Neuronal stem cell (in vitro differentiated cells): ENCODE measurements around the gene POFUT2.

Experiments used
- DNase-seq: peaks from one replicate; pipeline ENCODE4 v3.0.0-alpha.2; 2013; ENCODE audit warnings: low spot score
- H2AFZ ChIP-seq: one replicate; pipeline ENCODE4 v1.6.1; 2013; ENCODE audit warnings: mild to moderate bottlenecking, low read length, inconsistent platforms
- H2AK5ac ChIP-seq: 2 replicates; pipeline ENCODE4 v1.6.1; 2013; ENCODE audit warnings: low read depth, mild to moderate bottlenecking, inconsistent platforms, low read length, moderate library complexity, mixed read lengths
- H2BK120ac ChIP-seq: 2 replicates; pipeline ENCODE4 v1.6.1; 2013; ENCODE audit warnings: low read depth, mild to moderate bottlenecking, inconsistent platforms, low read length, moderate library complexity, mixed read lengths
- H2BK12ac ChIP-seq: one replicate; pipeline ENCODE4 v1.6.1; 2013; ENCODE audit warnings: low read length, inconsistent platforms
- H2BK15ac ChIP-seq: 2 replicates; pipeline ENCODE4 v1.6.1; 2013; ENCODE audit warnings: mild to moderate bottlenecking, low read length, inconsistent platforms, mixed read lengths
- H2BK5ac ChIP-seq: one replicate; pipeline ENCODE4 v1.6.1; 2013; ENCODE audit warnings: inconsistent platforms, mild to moderate bottlenecking, low read length, moderate library complexity
- H3K14ac ChIP-seq: one replicate; pipeline ENCODE4 v1.6.1; 2013; ENCODE audit warnings: low read length, inconsistent platforms
- H3K18ac ChIP-seq: 2 replicates; pipeline ENCODE4 v1.6.1; 2013; ENCODE audit warnings: low read length, inconsistent platforms
- H3K23ac ChIP-seq: 2 replicates; pipeline ENCODE4 v1.6.1; 2013; ENCODE audit warnings: low read depth, mild to moderate bottlenecking, mixed read lengths, low read length, inconsistent platforms; ENCODE audit not compliant: poor library complexity
- H3K27ac ChIP-seq: replicated peaks from 3 replicates; pipeline ENCODE4 v1.5.1; 2013; ENCODE audit warnings: low read length, inconsistent platforms
- H3K27me3 ChIP-seq, 3 experiments: 2 replicates each; pipeline ENCODE4 v1.6.1; 2013; ENCODE audit warnings: low read length in 3 of 3, mild to moderate bottlenecking in 2 of 3, inconsistent platforms in 1 of 3, low read depth in 1 of 3, mixed read lengths in 1 of 3, moderate library complexity in 1 of 3; ENCODE audit not compliant: control insufficient read depth in 3 of 3, insufficient read depth in 3 of 3
- H3K36me3 ChIP-seq, 2 donors: replicated peaks in 1 of 2; 2 replicates each; pipeline ENCODE4 v1.6.1; 2013; ENCODE audit warnings: low read length in 2 of 2; ENCODE audit not compliant: control insufficient read depth in 2 of 2, insufficient read depth in 2 of 2
- H3K4ac ChIP-seq: 2 replicates; pipeline ENCODE4 v1.6.1; 2013; ENCODE audit warnings: inconsistent platforms, mild to moderate bottlenecking, low read length, moderate library complexity
- H3K4me1 ChIP-seq, 2 donors: 1 replicate in 1 of 2; 2 replicates in 1 of 2; pipeline ENCODE4 v1.6.1; 2013; ENCODE audit warnings: low read length in 2 of 2, low read depth in 1 of 2; ENCODE audit not compliant: control insufficient read depth in 2 of 2, insufficient read depth in 1 of 2
- H3K4me2 ChIP-seq: one replicate; pipeline ENCODE4 v1.6.1; 2013; ENCODE audit warnings: mild to moderate bottlenecking, low read length, inconsistent platforms; ENCODE audit not compliant: insufficient read depth, poor library complexity, severe bottlenecking
- H3K4me3 ChIP-seq, 2 donors: 2 replicates each; pipeline ENCODE4 v1.5.1; 2013; ENCODE audit warnings: low read length in 2 of 2, mild to moderate bottlenecking in 2 of 2, inconsistent platforms in 1 of 2, moderate library complexity in 1 of 2
- H3K79me1 ChIP-seq: one replicate; pipeline ENCODE4 v1.6.1; 2013; ENCODE audit warnings: low read depth, mild to moderate bottlenecking, inconsistent platforms, low read length, moderate library complexity
- H3K9ac ChIP-seq: one replicate; pipeline ENCODE4 v1.6.1; 2013; ENCODE audit warnings: mild to moderate bottlenecking, low read depth, low read length, inconsistent platforms; ENCODE audit not compliant: poor library complexity
- H3K9me3 ChIP-seq, 2 donors: replicated peaks in 1 of 2; 2 replicates each; pipeline versions ENCODE3 to v1.6.1; 2013; ENCODE audit warnings: low read length in 2 of 2, mild to moderate bottlenecking in 2 of 2, inconsistent platforms in 1 of 2, low read depth in 1 of 2, mixed read lengths in 1 of 2, moderate library complexity in 1 of 2; ENCODE audit not compliant: control insufficient read depth in 2 of 2, insufficient read depth in 1 of 2
- H4K8ac ChIP-seq: one replicate; pipeline ENCODE4 v1.6.1; 2013; ENCODE audit warnings: low read depth, mild to moderate bottlenecking, inconsistent platforms, low read length, moderate library complexity
- H4K91ac ChIP-seq: one replicate; pipeline ENCODE4 v1.6.1; 2013; ENCODE audit warnings: low read length, low read depth, mild to moderate bottlenecking, inconsistent platforms; ENCODE audit not compliant: poor library complexity
- WGBS, 2 donors: extraction: QIAGEN DNeasy Blood & Tissue Kit; methylation state at CpG; one replicate each; pipeline ENCODE4 v1.1.7; 2013; ENCODE audit warnings: missing lambda C conversion rate in 2 of 2, mixed read lengths in 1 of 2; ENCODE audit not compliant: insufficient read length in 2 of 2, insufficient replicate concordance in 1 of 2; ENCODE audit errors: extremely low coverage in 2 of 2; 5-methylcytosine and 5-hydroxymethylcytosine counted together

POFUT2 gene

GRCh38 chr21:45328198-45329091 lies 40.8 kb upstream of the POFUT2 start:
- no peak overlapping the region for H2BK120ac ChIP-seq
- no peaks in the 10 kb centered on the region for H3K79me1 ChIP-seq
- peak overlapping the region; percentile 10 for H2BK15ac ChIP-seq
- peak overlapping the region; percentile 97 for H2AK5ac ChIP-seq
- peaks cover 0 to 40% (median 0%) of the 10 kb centered on the region in 3 experiments for H3K27me3 ChIP-seq
- peaks cover 0 to 3% of the 10 kb centered on the region in 2 donors for H3K36me3 ChIP-seq
- H2BK5ac ChIP-seq = no peak overlapping the region
- H3K4ac ChIP-seq = no peak overlapping the region
- peak overlapping the region; percentile 75 for H2BK12ac ChIP-seq
- H3K4me3 ChIP-seq = no peak overlapping the region
- no peak overlapping the region for H3K27ac ChIP-seq
- H3K9me3 ChIP-seq = peaks cover 0 to 3% of the 10 kb centered on the region in 2 donors
- peak overlapping the region; percentile 86 for H3K18ac ChIP-seq
- H3K14ac ChIP-seq = peak overlapping the region; percentile 64
- WGBS, 2 donors = no CpG with 5 or more reads among the region's 43 CpGs
- H2AFZ ChIP-seq = no peak overlapping the region
- H4K91ac ChIP-seq = no peak overlapping the region
- peak overlapping the region; percentile 4 for H4K8ac ChIP-seq
- H3K9ac ChIP-seq = no peak overlapping the region
- H3K23ac ChIP-seq = peak overlapping the region; percentile 81
- no peak overlapping the region for H3K4me2 ChIP-seq
- DNase-seq = no peak
- H3K4me1 ChIP-seq = peaks cover 23 to 29% of the 10 kb centered on the region in 2 donors

- Histone ChIP-seq H3K36me3 (peaks cover 0 to 3% of the 10 kb centered on the region in 2 donors), H3K23ac (peak overlapping the region; percentile 59), H3K9me3 (peaks cover 0 to 3% of the 10 kb centered on the region in 2 donors), H2BK5ac (peak overlapping the region; percentile 78), H2BK120ac (peak overlapping the region; percentile 49), H3K4me3 (no peak overlapping the region), H3K4me1 (peaks cover 16 to 30% of the 10 kb centered on the region in 2 donors), H3K4me2 (no peak overlapping the region), H3K18ac (peak overlapping the region; percentile 80), H3K27me3 (peaks cover 0 to 40% (median 0%) of the 10 kb centered on the region in 3 experiments), H3K79me1 (no peaks in the 10 kb centered on the region), H2BK15ac (no peak overlapping the region), H4K8ac (no peak overlapping the region), H3K27ac (no peak overlapping the region), H3K9ac (no peak overlapping the region), H2AK5ac (peak overlapping the region; percentile 97), H2BK12ac (peak overlapping the region; percentile 91), H4K91ac (no peak overlapping the region), H3K14ac (no peak overlapping the region), H3K4ac (no peak overlapping the region), H2AFZ (no peak overlapping the region)
- no peak for DNase-seq
- WGBS, 2 donors = no CpG with 5 or more reads among the region's 23 CpGs
Observed at GRCh38 chr21:45327441-45328197, 39.9 kb upstream of the POFUT2 start.

GRCh38 chr21:45326891-45327440 lies 39.3 kb upstream of the POFUT2 start:
- no peak for DNase-seq
- H3K36me3 ChIP-seq = no peaks in the 10 kb centered on the region
- peaks cover 12 to 26% of the 10 kb centered on the region in 2 donors for H3K4me1 ChIP-seq
- no peak overlapping the region for H3K4ac ChIP-seq
- peaks cover 0 to 40% (median 0%) of the 10 kb centered on the region in 3 experiments for H3K27me3 ChIP-seq
- H3K18ac ChIP-seq = peak overlapping the region; percentile 80
- no peak overlapping the region for H3K9ac ChIP-seq
- peak overlapping the region; percentile 91 for H3K14ac ChIP-seq
- H3K9me3 ChIP-seq = no peaks in the 10 kb centered on the region
- peak overlapping the region; percentile 49 for H2BK120ac ChIP-seq
- H4K91ac ChIP-seq = no peak overlapping the region
- no peak overlapping the region for H3K27ac ChIP-seq
- H2BK12ac ChIP-seq = peak overlapping the region; percentile 91
- no peaks in the 10 kb centered on the region for H3K79me1 ChIP-seq
- H2AFZ ChIP-seq = no peak overlapping the region
- H3K4me2 ChIP-seq = no peak overlapping the region
- no peak overlapping the region for H4K8ac ChIP-seq
- H2BK15ac ChIP-seq = peak overlapping the region; percentile 9
- no CpG with 5 or more reads among the region's 8 CpGs for WGBS, 2 donors
- H3K4me3 ChIP-seq = no peak overlapping the region
- peak overlapping the region; percentile 97 for H2AK5ac ChIP-seq
- peak overlapping the region; percentile 78 for H2BK5ac ChIP-seq
- peak overlapping the region; percentile 59 for H3K23ac ChIP-seq
